GM12878 (cell line): ENCODE results near the gene KRTAP5-8. TPM values are rescaled to one million over a fixed set of nuclear protein-coding genes. Genes with fewer than 3 reads are reported as not detected.

Experiments used
- ATAC-seq: fragments of 200-7000 bp; cut with Tn5 transposase; 3 replicates; pipeline ENCODE4 v1.9.1; 2020; ENCODE audit warnings: mild to moderate bottlenecking, moderate library complexity
- BruUV-seq: library from RNA; stranded (reverse); fragments of 400-500 nt; replicated peaks from 2 replicates; lab custom pipeline; 2021; lab: Mats Ljungman, UMichigan
- CTCF ChIA-PET: fragments of 300-600 bp; sonication (Branson Sonifier 250); formaldehyde crosslinking; extraction: SDS; loops from one replicate; lab custom pipeline; 2021; ENCODE audit warnings: inconsistent platforms; lab: Yijun Ruan, JAX
- POLR2A ChIA-PET: fragments of 350-600 bp; formaldehyde crosslinking; extraction: SDS; loops from one replicate; lab custom pipeline; 2021; ENCODE audit warnings: inconsistent platforms; lab: Charles Lee
- RAD21 ChIA-PET: fragments of 300-600 bp; sonication (Branson Sonifier 250); formaldehyde crosslinking; loops from one replicate; lab custom pipeline; 2023; ENCODE audit warnings: antibody characterized with exemption; ENCODE audit not compliant: unreplicated experiment; lab: Charles Lee
- SMC1A ChIA-PET: fragments of 300-600 bp; sonication (Branson Sonifier 250); formaldehyde crosslinking; loops from one replicate; lab custom pipeline; 2023; ENCODE audit not compliant: unreplicated experiment, uncharacterized antibody; lab: Charles Lee
- DNase-seq: peaks from one replicate; pipeline ENCODE4 v3.0.0-alpha.2; 2011; ENCODE audit warnings: low read depth, low spot score
- FAIRE-seq: peaks from 3 replicates; lab custom pipeline; 2011; peaks lifted over from hg19 to GRCh38; lab: Jason Lieb, UNC
- H2AFZ ChIP-seq: 2 replicates; pipeline ENCODE4 v1.6.0; 2011; ENCODE audit warnings: low read depth, low read length, control low read depth; ENCODE audit not compliant: control insufficient read depth
- H3K27ac ChIP-seq: 2 replicates; pipeline ENCODE4 v1.5.1; 2011; ENCODE audit warnings: control low read depth; ENCODE audit not compliant: control insufficient read depth, insufficient read depth
- H3K27me3 ChIP-seq, 2 experiments: replicated peaks in 1 of 2; 2 replicates each; pipeline versions ENCODE4 v1.6.0 to v1.6.1; 2011; ENCODE audit warnings: low read length in 1 of 2; ENCODE audit not compliant: control insufficient read depth in 2 of 2, insufficient read depth in 2 of 2
- H3K36me3 ChIP-seq, 2 experiments: 2 replicates each; pipeline ENCODE4 v1.5.1; 2011; ENCODE audit warnings: low read length in 1 of 2; ENCODE audit not compliant: control insufficient read depth in 2 of 2, insufficient read depth in 2 of 2
- H3K4me1 ChIP-seq: 2 replicates; pipeline ENCODE4 v1.6.1; 2011; ENCODE audit warnings: mild to moderate bottlenecking, low read length, moderate library complexity, mixed read lengths; ENCODE audit not compliant: control insufficient read depth, insufficient read depth
- H3K4me2 ChIP-seq: 2 replicates; pipeline ENCODE4 v1.6.0; 2011; ENCODE audit warnings: control low read depth; ENCODE audit not compliant: control insufficient read depth, insufficient read depth
- H3K4me3 ChIP-seq: fragments of 200-600 bp; sonication (generic); 2 replicates; pipeline ENCODE4 v1.5.1; 2016
- H3K79me2 ChIP-seq: 2 replicates; pipeline ENCODE4 v1.6.0; 2011; ENCODE audit warnings: low read length; ENCODE audit not compliant: control insufficient read depth, insufficient read depth
- H3K9ac ChIP-seq: 2 replicates; pipeline ENCODE4 v1.8.0; 2011; ENCODE audit warnings: low read length, control low read depth, mixed read lengths; ENCODE audit not compliant: control insufficient read depth, insufficient read depth
- H3K9me3 ChIP-seq: replicated peaks from 3 replicates; pipeline ENCODE4 v1.5.1; 2011; ENCODE audit warnings: mild to moderate bottlenecking, low read length; ENCODE audit not compliant: control insufficient read depth, insufficient read depth
- H4K20me1 ChIP-seq: 2 replicates; pipeline ENCODE4 v1.6.0; 2011; ENCODE audit not compliant: control insufficient read depth, insufficient read depth
- CBX5 ChIP-seq: sonication (generic); IDR thresholded peaks from 2 replicates; pipeline ENCODE4 v1.6.1; 2016; ENCODE audit warnings: low read depth, moderate library complexity, mild to moderate bottlenecking, inconsistent platforms
- FOXM1 ChIP-seq: IDR thresholded peaks from 2 replicates; pipeline ENCODE4 v1.6.1; 2012; ENCODE audit warnings: low read depth, mild to moderate bottlenecking, inconsistent platforms, low read length, moderate library complexity
- MEF2A ChIP-seq: IDR thresholded peaks from 2 replicates; pipeline ENCODE4 v1.6.1; 2011; ENCODE audit warnings: low read depth, mild to moderate bottlenecking, low read length, moderate library complexity; ENCODE audit not compliant: insufficient read depth
- NR2C2 ChIP-seq: IDR thresholded peaks from 2 replicates; pipeline ENCODE4 v1.6.1; 2011; ENCODE audit warnings: borderline replicate concordance, low read depth; ENCODE audit not compliant: control insufficient read depth, insufficient read length
- POLR2AphosphoS5 ChIP-seq: IDR thresholded peaks from 2 replicates; pipeline ENCODE4 v1.6.1; 2011; ENCODE audit warnings: mild to moderate bottlenecking, low read length, inconsistent platforms
- SP1 ChIP-seq: IDR thresholded peaks from one replicate; pipeline ENCODE4 v1.6.1; 2011; ENCODE audit warnings: low read depth, low read length
- SRF ChIP-seq, 2 experiments: IDR thresholded peaks; 2 replicates each; pipeline ENCODE4 v1.6.1; 2011; ENCODE audit warnings: low read depth in 2 of 2, low read length in 2 of 2, mild to moderate bottlenecking in 1 of 2, moderate library complexity in 1 of 2
- WGBS: methylation state at CpG from one replicate; pipeline ENCODE4 v1.1.6; 2016; ENCODE audit warnings: low lambda C conversion rate; ENCODE audit not compliant: insufficient replicate concordance, insufficient coverage; ENCODE audit errors: missing lambda C conversion rate; 5-methylcytosine and 5-hydroxymethylcytosine counted together
- in situ Hi-C: fragments of 300-500 bp; cut with MboI; formaldehyde crosslinking; loops from 9 replicates; pipeline ENCODE4 v1.14.3; 2018; ENCODE audit warnings: mixed read lengths
- intact Hi-C: fragments of 100-400 bp; cut with micrococcal nuclease; formaldehyde crosslinking; loops from one replicate; pipeline ENCODE4 v1.14.2; 2022; ENCODE audit not compliant: unreplicated experiment
- polyA plus RNA-seq, 11 experiments: library from polyadenylated mRNA; depleted of rRNA in 4 of 11; unstranded in 6 of 11; stranded (reverse) in 5 of 11; fragments of >200 nt; fragmentation: Nextera tagmentation in 4 of 11; fragmentation: Illumina TruSeq in 1 of 11; extraction: Ambion mirVana in 4 of 11; extraction: Trizol in 1 of 11; gene quantifications; 1 replicate in 1 of 11; 2 replicates in 10 of 11; pipeline versions ENCODE4 v1.2.1 to v1.2.3, GENCODE V29; 2011 to 2016; ENCODE audit warnings: inconsistent platforms in 2 of 11, missing spikeins in 2 of 11, low read depth in 1 of 11
- total RNA-seq, 4 experiments: library from RNA; depleted of rRNA in 3 of 4; stranded (reverse); fragments of >200 nt in 3 of 4; fragmentation: Illumina TruSeq in 1 of 4; extraction: Trizol in 1 of 4; gene quantifications; 2 replicates each; pipeline versions ENCODE4 v1.2.1 to v1.2.3, GENCODE V29; 2013 to 2021
- TF ChIP-seq, protein P1 (sequence below): fragments of 450-650 bp; IDR thresholded peaks from 2 replicates; pipeline ENCODE4 v1.6.1; 2017; ENCODE audit warnings: mild to moderate bottlenecking, moderate library complexity

Gene KRTAP5-8
- total and polyA plus RNA-seq, 10 of the 15 experiments (the other 5 are each of a cell fraction or from before 2014, with no cell fraction given) = 0.07 to 0.36 (median 0.13) TPM; not detected in 6

DNA sequence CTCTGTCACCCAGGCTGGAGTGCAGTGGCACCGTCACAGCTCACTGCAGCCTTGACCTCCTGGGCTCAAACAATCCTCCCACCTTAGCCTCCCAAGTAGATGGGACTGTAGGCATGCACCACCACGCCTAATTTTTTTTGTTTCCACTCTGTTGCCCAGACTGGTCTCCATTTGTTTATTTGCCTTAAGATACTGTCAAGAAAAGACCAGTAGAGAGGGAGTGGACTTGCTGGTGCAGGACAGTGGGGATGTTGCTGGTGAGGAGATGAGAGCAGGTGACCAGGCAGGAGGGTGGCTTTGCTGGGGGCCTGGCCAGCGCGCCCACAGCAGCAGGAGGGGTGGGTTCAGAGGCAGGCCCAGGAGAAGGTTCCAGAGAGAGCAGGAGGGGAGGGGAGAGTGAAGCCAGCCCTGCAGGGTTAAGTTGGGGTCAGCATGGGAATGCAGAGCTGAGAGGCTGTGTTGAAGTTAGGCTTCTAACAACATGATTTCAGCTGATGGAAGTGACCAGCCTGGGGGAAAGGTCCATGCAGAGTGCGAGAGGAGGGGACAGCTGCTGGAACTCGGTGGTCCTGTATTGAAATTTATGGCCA lies 49.0 kb upstream of the KRTAP5-8 start:
- no peaks in the 10 kb centered on the region for H3K9me3 ChIP-seq
- POLR2A ChIA-PET = interaction anchor here (1.0 to 1.7 kb wide), 4 partner anchors 36 to 54 kb away, joined by 3 to 6 read pairs (median 4); partner anchors contain the start of genes DHCR7 and NADSYN1
- SMC1A ChIA-PET = interaction anchor here (1.0 to 1.4 kb wide), 2 partner anchors 38 to 74 kb away, joined by 3 to 6 read pairs; no protein-coding TSS in a partner anchor
- H3K79me2 ChIP-seq = no peaks in the 10 kb centered on the region
- FAIRE-seq (no peak), DNase-seq (no peak), ATAC-seq (peak; percentile 42)
- peaks cover 18 to 30% of the 10 kb centered on the region in 2 experiments; a peak in 3 of 4 replicates for H3K36me3 ChIP-seq
- RAD21 ChIA-PET = interaction anchor here (0.6 kb wide), 1 partner anchor 64 kb away, joined by 3 read pairs; no protein-coding TSS in a partner anchor
- intact Hi-C loops (loop anchor here (1.0 kb wide), 1 partner anchor 52 kb away; no protein-coding TSS in a partner anchor), in situ Hi-C loops (no loop called here)
- H3K4me1 ChIP-seq = peaks cover 11% of the 10 kb centered on the region
- H3K4me3 ChIP-seq = no peak overlapping the region
- H4K20me1 ChIP-seq = no peaks in the 10 kb centered on the region
- H3K9ac ChIP-seq = no peak overlapping the region
- no peak overlapping the region; the same call in 1 of the 2 replicates for H3K4me2 ChIP-seq
- no peak for TF ChIP-seq SP1
- TF ChIP-seq NR2C2 = no peak
- no peak for TF ChIP-seq MEF2A
- no peak for TF ChIP-seq FOXM1
- TF ChIP-seq CBX5 = no peak
- TF ChIP-seq SRF (IDR thresholded peaks at IDR 0.05; ENCODE audit: low read depth in 2 of 2, low read length in 2 of 2) = no peak
- TF ChIP-seq, protein P1, sequence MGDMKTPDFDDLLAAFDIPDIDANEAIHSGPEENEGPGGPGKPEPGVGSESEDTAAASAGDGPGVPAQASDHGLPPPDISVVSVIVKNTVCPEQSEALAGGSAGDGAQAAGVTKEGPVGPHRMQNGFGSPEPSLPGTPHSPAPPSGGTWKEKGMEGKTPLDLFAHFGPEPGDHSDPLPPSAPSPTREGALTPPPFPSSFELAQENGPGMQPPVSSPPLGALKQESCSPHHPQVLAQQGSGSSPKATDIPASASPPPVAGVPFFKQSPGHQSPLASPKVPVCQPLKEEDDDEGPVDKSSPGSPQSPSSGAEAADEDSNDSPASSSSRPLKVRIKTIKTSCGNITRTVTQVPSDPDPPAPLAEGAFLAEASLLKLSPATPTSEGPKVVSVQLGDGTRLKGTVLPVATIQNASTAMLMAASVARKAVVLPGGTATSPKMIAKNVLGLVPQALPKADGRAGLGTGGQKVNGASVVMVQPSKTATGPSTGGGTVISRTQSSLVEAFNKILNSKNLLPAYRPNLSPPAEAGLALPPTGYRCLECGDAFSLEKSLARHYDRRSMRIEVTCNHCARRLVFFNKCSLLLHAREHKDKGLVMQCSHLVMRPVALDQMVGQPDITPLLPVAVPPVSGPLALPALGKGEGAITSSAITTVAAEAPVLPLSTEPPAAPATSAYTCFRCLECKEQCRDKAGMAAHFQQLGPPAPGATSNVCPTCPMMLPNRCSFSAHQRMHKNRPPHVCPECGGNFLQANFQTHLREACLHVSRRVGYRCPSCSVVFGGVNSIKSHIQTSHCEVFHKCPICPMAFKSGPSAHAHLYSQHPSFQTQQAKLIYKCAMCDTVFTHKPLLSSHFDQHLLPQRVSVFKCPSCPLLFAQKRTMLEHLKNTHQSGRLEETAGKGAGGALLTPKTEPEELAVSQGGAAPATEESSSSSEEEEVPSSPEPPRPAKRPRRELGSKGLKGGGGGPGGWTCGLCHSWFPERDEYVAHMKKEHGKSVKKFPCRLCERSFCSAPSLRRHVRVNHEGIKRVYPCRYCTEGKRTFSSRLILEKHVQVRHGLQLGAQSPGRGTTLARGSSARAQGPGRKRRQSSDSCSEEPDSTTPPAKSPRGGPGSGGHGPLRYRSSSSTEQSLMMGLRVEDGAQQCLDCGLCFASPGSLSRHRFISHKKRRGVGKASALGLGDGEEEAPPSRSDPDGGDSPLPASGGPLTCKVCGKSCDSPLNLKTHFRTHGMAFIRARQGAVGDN = no peak
- 0 out of 2 replicates have a peak, but pooled peaks have one; percentile 10 for TF ChIP-seq POLR2AphosphoS5
- no peak overlapping the region for H2AFZ ChIP-seq
- peak overlapping the region; percentile 74 for H3K27ac ChIP-seq
- no peaks in the 10 kb centered on the region for H3K27me3 ChIP-seq
- WGBS = 47% methylated on average over 6 of the region's 6 CpGs
- CTCF ChIA-PET = interaction anchor here (0.8 to 1.6 kb wide), 2 partner anchors 11 to 92 kb away, joined by 3 to 6 read pairs; no protein-coding TSS in a partner anchor
- no TSS peak for BruUV-seq
